GM15510 (cell line): Measurements from ENCODE around the gene RUNX2.

Experiments
- POLR2A ChIP-seq: IDR thresholded peaks from 3 replicates; pipeline ENCODE4 v1.6.1; 2011; ENCODE audit warnings: borderline replicate concordance; ENCODE audit not compliant: insufficient read length; ENCODE audit errors: extremely low read depth

The RUNX2 gene

GRCh38 chr6:45543298-45544235, 215.4 kb downstream of the RUNX2 start:
- no peak for TF ChIP-seq POLR2A

GRCh38 chr6:45545416-45545815, 217.3 kb downstream of the RUNX2 start:
- TF ChIP-seq POLR2A = no peak

- TF ChIP-seq POLR2A = no peak
Measured at GRCh38 chr6:45548657-45549515, 220.8 kb downstream of the RUNX2 start.

GRCh38 chr6:45552536-45552935, 224.4 kb downstream of the RUNX2 start:
- TF ChIP-seq POLR2A = no peak

DNA sequence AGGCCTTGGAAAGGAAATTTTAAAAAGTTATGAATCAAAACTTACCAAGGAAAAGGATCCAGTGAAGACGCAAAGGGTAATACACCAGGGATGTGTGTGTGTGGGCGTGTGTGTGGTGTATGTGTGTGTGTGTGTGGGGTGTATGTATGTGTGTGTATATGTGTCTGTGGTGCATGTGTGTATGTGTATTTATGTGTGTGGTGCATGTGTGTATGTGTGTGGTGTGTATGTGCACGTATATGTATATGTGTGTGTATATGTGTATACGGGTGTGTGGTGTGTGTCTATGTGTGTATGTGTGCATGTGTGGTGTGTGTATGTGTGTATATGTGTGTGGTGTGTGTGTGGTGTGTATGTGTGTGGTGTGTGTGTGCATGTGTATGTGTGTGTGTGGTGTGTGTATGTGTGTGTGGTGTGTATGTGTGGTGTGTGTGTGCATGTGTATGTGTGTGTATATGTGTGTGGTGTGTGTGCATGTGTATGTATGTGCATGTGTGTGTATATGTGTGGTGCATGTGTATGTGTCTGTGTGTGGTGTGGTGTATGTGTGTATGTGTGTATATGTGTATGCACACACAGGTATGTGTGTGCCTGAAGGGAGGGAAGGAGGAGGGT, 225.7 kb downstream of the RUNX2 start:
- no peak for TF ChIP-seq POLR2A

GRCh38 chr6:45554591-45554990, 226.5 kb downstream of the RUNX2 start:
- no peak for TF ChIP-seq POLR2A

GRCh38 chr6:45555981-45556771, 228.0 kb downstream of the RUNX2 start:
- TF ChIP-seq POLR2A = no peak

DNA sequence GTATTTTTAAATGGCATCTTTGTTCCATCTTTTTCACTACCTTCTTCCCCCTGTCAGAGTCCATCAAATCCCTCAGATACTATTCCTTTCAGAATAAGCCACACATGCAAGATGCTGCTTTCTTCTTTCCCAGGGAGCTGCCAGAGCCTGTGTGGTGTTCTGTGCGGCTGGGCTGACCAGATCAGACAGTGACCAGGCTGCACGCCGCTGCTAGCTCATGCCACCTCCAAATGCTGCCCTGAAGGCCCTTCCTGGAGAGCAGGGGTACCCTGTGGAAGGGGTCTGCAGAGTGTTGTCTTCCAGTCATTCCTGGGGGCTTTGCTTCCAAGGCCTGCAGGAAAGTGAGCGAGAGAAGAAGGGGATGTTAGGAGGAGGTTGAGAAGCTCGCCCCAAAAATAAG, 228.7 kb downstream of the RUNX2 start:
- no peak for TF ChIP-seq POLR2A

DNA sequence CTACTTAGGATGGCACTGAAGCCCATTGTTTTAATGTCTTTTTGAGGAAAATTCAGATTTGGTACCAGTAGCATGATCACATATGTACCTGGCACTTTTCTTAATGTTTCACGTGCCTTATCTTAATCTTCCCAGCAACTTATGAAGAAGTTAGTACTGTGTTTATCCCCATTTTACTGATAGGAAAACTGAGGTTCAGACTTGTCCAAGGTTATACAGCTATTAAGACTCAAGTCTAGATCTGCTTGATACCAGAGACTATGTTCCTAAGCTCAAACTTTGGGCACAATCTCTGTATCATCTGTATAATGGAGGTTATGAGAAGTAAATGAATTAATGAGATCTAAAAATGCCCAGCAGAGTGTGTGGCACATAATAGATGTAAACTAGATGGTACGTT, 229.3 kb downstream of the RUNX2 start:
- TF ChIP-seq POLR2A = no peak

DNA sequence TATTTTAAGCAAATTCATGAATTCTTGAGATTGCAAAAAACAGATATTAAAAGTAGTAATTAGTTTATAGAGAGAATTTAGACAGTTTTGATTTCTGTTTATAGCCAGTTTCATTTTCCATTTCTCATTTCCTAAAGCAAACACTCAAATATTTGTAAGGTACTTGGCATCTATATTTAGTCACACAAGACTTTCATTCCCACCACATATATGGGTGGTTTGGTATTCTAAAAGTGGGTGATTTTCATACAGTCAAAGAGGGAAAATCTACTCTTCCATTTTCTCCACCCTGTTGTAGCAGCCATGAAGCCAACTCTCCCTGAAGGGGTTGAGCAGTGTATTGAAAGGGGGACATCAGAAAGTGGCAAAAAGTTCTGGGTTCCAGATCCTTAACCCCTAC, 230.7 kb downstream of the RUNX2 start:
- no peak for TF ChIP-seq POLR2A

DNA sequence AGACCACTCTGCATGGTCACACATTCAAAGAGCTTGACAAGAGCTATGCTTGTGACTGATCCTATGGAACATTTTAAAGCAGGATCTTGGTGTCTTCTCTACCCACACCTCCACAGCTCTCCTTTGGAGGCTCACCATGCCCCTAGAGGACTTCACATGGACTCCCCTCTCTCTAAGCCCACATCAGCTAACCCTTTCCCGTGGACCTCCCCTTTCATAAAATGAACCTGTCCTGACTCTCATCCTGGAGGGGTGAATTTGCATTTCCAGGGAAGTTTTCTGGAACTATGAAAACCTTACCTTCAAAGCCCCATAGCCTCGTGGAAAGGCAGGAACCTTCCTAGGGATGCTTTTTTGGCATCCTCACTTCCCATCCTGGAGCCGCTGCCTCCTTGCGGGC, 234.0 kb downstream of the RUNX2 start:
- no peak for TF ChIP-seq POLR2A

GRCh38 chr6:45563041-45563440, 234.9 kb downstream of the RUNX2 start:
- TF ChIP-seq POLR2A = no peak

GRCh38 chr6:45563844-45564243, 235.7 kb downstream of the RUNX2 start:
- TF ChIP-seq POLR2A = no peak

DNA sequence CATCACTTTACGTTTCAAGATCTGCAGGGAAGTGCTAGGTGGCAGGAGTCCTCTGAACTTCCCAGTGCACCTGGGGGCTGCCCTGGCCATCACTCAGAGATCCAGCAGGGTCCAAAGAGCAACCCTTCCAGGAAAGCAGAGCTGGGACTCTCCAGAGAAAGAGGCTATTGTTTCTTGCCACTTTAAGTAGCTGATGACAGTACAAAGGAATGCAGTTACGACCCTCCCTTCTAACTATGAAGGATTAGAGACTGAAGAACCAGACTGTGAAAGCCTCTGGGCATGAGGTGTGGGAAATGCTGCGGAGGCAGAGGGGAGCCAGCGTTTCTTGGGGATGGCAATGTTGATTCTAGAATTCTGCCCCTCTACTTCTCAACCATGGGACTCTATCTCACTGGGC, 238.8 kb downstream of the RUNX2 start:
- no peak for TF ChIP-seq POLR2A
